SU-DHL-6 (cell line): Measurements from ENCODE around the gene ATN1.

ENCODE experiments used
- EZH2phosphoT487 ChIP-seq: fragments of 200-600 bp; sonication (generic), shearing (Covaris generic); conservative IDR thresholded peaks from 2 replicates; pipeline ENCODE4 v1.6.1; 2018; ENCODE audit warnings: mild to moderate bottlenecking, antibody characterized with exemption, low read length, moderate library complexity, mixed read lengths
- TF ChIP-seq, protein P1 (sequence below): fragments of 200-600 bp; sonication (generic); IDR thresholded peaks from one replicate; pipeline ENCODE4 v1.5.1; 2017; ENCODE audit warnings: antibody characterized with exemption, mild to moderate bottlenecking, low read length, moderate library complexity; ENCODE audit not compliant: insufficient read depth, poor library complexity, severe bottlenecking

DNA sequence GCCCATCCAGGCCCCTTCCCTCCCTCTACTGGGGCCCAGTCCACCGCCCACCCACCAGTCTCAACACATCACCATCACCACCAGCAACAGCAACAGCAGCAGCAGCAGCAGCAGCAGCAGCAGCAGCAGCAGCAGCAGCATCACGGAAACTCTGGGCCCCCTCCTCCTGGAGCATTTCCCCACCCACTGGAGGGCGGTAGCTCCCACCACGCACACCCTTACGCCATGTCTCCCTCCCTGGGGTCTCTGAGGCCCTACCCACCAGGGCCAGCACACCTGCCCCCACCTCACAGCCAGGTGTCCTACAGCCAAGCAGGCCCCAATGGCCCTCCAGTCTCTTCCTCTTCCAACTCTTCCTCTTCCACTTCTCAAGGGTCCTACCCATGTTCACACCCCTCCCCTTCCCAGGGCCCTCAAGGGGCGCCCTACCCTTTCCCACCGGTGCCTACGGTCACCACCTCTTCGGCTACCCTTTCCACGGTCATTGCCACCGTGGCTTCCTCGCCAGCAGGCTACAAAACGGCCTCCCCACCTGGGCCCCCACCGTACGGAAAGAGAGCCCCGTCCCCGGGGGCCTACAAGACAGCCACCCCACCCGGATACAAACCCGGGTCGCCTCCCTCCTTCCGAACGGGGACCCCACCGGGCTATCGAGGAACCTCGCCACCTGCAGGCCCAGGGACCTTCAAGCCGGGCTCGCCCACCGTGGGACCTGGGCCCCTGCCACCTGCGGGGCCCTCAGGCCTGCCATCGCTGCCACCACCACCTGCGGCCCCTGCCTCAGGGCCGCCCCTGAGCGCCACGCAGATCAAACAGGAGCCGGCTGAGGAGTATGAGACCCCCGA is 9.1 kb downstream of the ATN1 start:
- TF ChIP-seq EZH2phosphoT487 = no peak
- TF ChIP-seq, protein P1, sequence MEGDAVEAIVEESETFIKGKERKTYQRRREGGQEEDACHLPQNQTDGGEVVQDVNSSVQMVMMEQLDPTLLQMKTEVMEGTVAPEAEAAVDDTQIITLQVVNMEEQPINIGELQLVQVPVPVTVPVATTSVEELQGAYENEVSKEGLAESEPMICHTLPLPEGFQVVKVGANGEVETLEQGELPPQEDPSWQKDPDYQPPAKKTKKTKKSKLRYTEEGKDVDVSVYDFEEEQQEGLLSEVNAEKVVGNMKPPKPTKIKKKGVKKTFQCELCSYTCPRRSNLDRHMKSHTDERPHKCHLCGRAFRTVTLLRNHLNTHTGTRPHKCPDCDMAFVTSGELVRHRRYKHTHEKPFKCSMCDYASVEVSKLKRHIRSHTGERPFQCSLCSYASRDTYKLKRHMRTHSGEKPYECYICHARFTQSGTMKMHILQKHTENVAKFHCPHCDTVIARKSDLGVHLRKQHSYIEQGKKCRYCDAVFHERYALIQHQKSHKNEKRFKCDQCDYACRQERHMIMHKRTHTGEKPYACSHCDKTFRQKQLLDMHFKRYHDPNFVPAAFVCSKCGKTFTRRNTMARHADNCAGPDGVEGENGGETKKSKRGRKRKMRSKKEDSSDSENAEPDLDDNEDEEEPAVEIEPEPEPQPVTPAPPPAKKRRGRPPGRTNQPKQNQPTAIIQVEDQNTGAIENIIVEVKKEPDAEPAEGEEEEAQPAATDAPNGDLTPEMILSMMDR = peak; percentile 10
